Activated CD4-positive, CD25-positive, alpha-beta regulatory T cell treated with anti-CD3 and anti-CD28 coated beads, Interleukin-2, amount 50 U/mL, for 72 hours (primary cell): ENCODE results near the gene LRRTM4.
"Not testable (repeated sequence)": the region's sequence is repeated elsewhere in the genome, so short reads cannot be mapped to it uniquely, and the experiment has no call there.

ENCODE experiments used
- DNase-seq: peaks from one replicate; pipeline ENCODE4 v3.0.0; 2021

Gene LRRTM4

GRCh38 chr2:77045456-77045855 is 476.7 kb downstream of the LRRTM4 start:
- not testable (repeated sequence) for DNase-seq

- no peak for DNase-seq
These were observed 487.7 kb downstream of the LRRTM4 start for GRCh38 chr2:77034445-77034844.

GRCh38 chr2:77029237-77029636 is 492.9 kb downstream of the LRRTM4 start:
- not testable (repeated sequence) for DNase-seq

- no peak for DNase-seq
These were observed 494.1 kb downstream of the LRRTM4 start for GRCh38 chr2:77028032-77028600.

GRCh38 chr2:77025714-77026113 is 496.5 kb downstream of the LRRTM4 start:
- DNase-seq = no peak

- no peak for DNase-seq
These were observed 501.0 kb downstream of the LRRTM4 start for GRCh38 chr2:77021161-77021560.

- DNase-seq = no peak
These were observed 504.0 kb downstream of the LRRTM4 start for GRCh38 chr2:77018219-77018618.

GRCh38 chr2:77017355-77017745 is 504.8 kb downstream of the LRRTM4 start:
- no peak for DNase-seq

GRCh38 chr2:77016443-77017354 is 505.5 kb downstream of the LRRTM4 start:
- no peak for DNase-seq

- DNase-seq = no peak
These were observed 508.2 kb downstream of the LRRTM4 start for GRCh38 chr2:77013953-77014352.

GRCh38 chr2:77013457-77013856 is 508.7 kb downstream of the LRRTM4 start:
- DNase-seq = no peak

- no peak for DNase-seq
These were observed 512.9 kb downstream of the LRRTM4 start for GRCh38 chr2:77009307-77009706.

- DNase-seq = no peak
These were observed 513.3 kb downstream of the LRRTM4 start for GRCh38 chr2:77008853-77009252.

GRCh38 chr2:77007686-77008085 is 514.5 kb downstream of the LRRTM4 start:
- no peak for DNase-seq

- DNase-seq = no peak
These were observed 516.7 kb downstream of the LRRTM4 start for GRCh38 chr2:77005522-77005921.

- DNase-seq = no peak
These were observed 520.3 kb downstream of the LRRTM4 start for GRCh38 chr2:77001895-77002294.

GRCh38 chr2:76998704-76999103 is 523.5 kb downstream of the LRRTM4 start:
- no peak for DNase-seq

GRCh38 chr2:76998152-76998551 is 524.0 kb downstream of the LRRTM4 start:
- DNase-seq = no peak

- DNase-seq = no peak
These were observed 524.9 kb downstream of the LRRTM4 start for GRCh38 chr2:76997296-76997695.

- no peak for DNase-seq
These were observed 536.6 kb downstream of the LRRTM4 start for GRCh38 chr2:76985387-76986136.

- DNase-seq = no peak
These were observed 537.8 kb downstream of the LRRTM4 start for GRCh38 chr2:76984359-76984758.

- DNase-seq = no peak
These were observed 541.9 kb downstream of the LRRTM4 start for GRCh38 chr2:76980067-76980787.
